Right lobe of liver (tissue), 4 donors: ENCODE data around the gene CCDC183.

Experiments
- CTCF ChIP-seq, 4 donors: fragments of 200-600 bp in 3 of 4; fragments of 450-650 bp in 1 of 4; IDR thresholded peaks; one replicate each; pipeline versions ENCODE4 v1.5.1 to v1.8.0; 2016 to 2022; ENCODE audit warnings: antibody characterized with exemption in 4 of 4, mild to moderate bottlenecking in 2 of 4
- POLR2A ChIP-seq: fragments of 450-650 bp; IDR thresholded peaks from one replicate; pipeline ENCODE4 v1.6.1; 2017; ENCODE audit warnings: antibody characterized with exemption, mild to moderate bottlenecking
- donor health status: DM: no; HTN: no; CAD: no.
- donor health status: DM: no; HTN: no; CAD: no.
- donor health status: DM: no; HTN: yes; CAD: no.

DNA sequence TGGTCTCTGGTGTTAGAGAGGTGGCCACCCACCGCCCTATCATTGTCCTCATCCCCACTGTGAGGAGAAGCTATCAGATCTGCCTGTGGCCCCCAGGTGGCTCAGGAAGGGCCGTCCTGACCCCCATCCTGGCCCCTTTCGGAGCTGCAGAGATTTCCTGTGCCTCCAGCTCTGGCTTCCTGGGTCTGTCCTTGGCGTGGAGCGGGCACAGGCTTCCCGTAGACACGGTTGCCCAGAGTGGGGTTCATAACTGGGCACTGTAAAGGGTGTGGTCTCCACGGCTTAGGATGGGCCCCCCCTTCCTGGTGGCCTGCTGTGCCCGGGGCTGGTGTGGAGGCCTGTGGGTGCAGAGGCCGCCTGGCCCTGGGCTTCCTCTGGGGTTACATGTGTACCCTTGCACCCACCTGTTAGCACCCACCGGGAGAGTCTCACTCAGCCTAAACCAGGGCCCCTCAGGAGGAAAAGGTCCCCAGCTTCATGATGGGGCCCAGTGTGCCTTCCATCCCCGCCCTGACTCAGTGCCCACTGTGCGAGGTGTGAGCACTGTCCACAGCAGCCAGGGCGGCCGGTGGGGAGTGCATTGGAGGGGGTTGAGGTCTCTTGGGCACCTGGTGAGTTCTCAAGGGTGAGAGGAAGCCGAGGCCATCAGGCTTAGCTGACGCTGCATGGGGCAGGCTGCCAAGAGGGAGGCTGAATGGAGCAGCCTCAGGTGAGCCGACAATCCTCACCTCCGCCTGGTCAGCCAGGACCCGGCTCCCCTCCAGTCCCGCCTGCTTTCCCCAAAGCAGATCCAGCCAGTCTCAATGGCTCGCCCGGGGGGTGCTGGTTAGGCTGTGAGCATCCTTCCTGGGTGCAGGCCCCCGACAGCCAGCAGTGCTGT, 30.8 kb downstream of the CCDC183 start:
- TF ChIP-seq CTCF (IDR thresholded peaks at IDR 0.05) = no peak
- no peak for TF ChIP-seq POLR2A
